HL-60 (cell line): ENCODE results near the gene NPNT.

ENCODE experiments used
- CTCF ChIP-seq: IDR thresholded peaks from one replicate; pipeline ENCODE4 v1.5.1; 2011; ENCODE audit warnings: low read length, control low read depth, inconsistent platforms; ENCODE audit not compliant: insufficient read depth
- GABPA ChIP-seq: IDR thresholded peaks from 2 replicates; pipeline ENCODE4 v1.6.1; 2012; ENCODE audit warnings: low read depth
- POLR2AphosphoS5 ChIP-seq: IDR thresholded peaks from 2 replicates; pipeline ENCODE4 v1.6.1; 2012; ENCODE audit warnings: low read depth
- REST ChIP-seq: IDR thresholded peaks from 2 replicates; pipeline ENCODE4 v1.6.1; 2012; ENCODE audit warnings: low read depth; ENCODE audit not compliant: insufficient replicate concordance
- SPI1 ChIP-seq: IDR thresholded peaks from 2 replicates; pipeline ENCODE4 v1.6.1; 2012; ENCODE audit warnings: low read depth, mild to moderate bottlenecking, borderline replicate concordance

GRCh38 chr4:105951198-105951597 lies 55.9 kb downstream of the NPNT start:
- TF ChIP-seq CTCF (no peak), SPI1 (no peak), REST (no peak), POLR2AphosphoS5 (no peak), GABPA (no peak)
